ENCODE measurements around the gene SHISA9.

The SHISA9 gene

GRCh38 chr16:13030769-13031168 is 129.4 kb downstream of the SHISA9 start:
- no peaks in the 10 kb centered on the region for H4K20me1 ChIP-seq (ENCODE audit: insufficient read depth, low read length)
- H3K9me2 ChIP-seq (ENCODE audit: low read depth, low read length) = no peaks in the 10 kb centered on the region
- no peak overlapping the region for H3K9ac ChIP-seq (ENCODE audit: low read length)
- no peaks in the 10 kb centered on the region for H3K4me1 ChIP-seq (ENCODE audit: insufficient read depth, low read length, severe bottlenecking)
- no peaks in the 10 kb centered on the region for H3K79me2 ChIP-seq (ENCODE audit: insufficient read depth, low read length)
- H3K36me3 ChIP-seq (ENCODE audit: insufficient read depth, low read length) = no peaks in the 10 kb centered on the region
- H3K9me3 ChIP-seq (ENCODE audit: low read length) = no peaks in the 10 kb centered on the region
- no peak overlapping the region for H3K27ac ChIP-seq (ENCODE audit: low read depth, low read length, poor library complexity, severe bottlenecking)
- H3K4me2 ChIP-seq (ENCODE audit: low read length) = no peak overlapping the region
- H3K27me3 ChIP-seq (ENCODE audit: insufficient read depth, low read length) = no peaks in the 10 kb centered on the region
- no peak overlapping the region for H2AFZ ChIP-seq (ENCODE audit: low read length)
- no peaks in the 10 kb centered on the region for H3F3A ChIP-seq (ENCODE audit: insufficient read depth, low read length)
- no peak for TF ChIP-seq EZH2 (IDR thresholded peaks at IDR 0.05; ENCODE audit: borderline replicate concordance, low read length)
- no peak overlapping the region for H3K4me3 ChIP-seq (ENCODE audit: low read depth, low read length, poor library complexity, severe bottlenecking)

- H3K9me2 ChIP-seq (ENCODE audit: low read depth, low read length) = no peaks in the 10 kb centered on the region
- H3K36me3 ChIP-seq (ENCODE audit: insufficient read depth, low read length) = no peaks in the 10 kb centered on the region
- H3K4me3 ChIP-seq (ENCODE audit: low read depth, low read length, poor library complexity, severe bottlenecking) = no peak overlapping the region
- H4K20me1 ChIP-seq (ENCODE audit: insufficient read depth, low read length) = no peaks in the 10 kb centered on the region
- no peak overlapping the region for H3K9ac ChIP-seq (ENCODE audit: low read length)
- H2AFZ ChIP-seq (ENCODE audit: low read length) = no peak overlapping the region
- no peaks in the 10 kb centered on the region for H3K9me3 ChIP-seq (ENCODE audit: low read length)
- no peak for TF ChIP-seq EZH2 (IDR thresholded peaks at IDR 0.05; ENCODE audit: borderline replicate concordance, low read length)
- no peak for TF ChIP-seq CTCF (IDR thresholded peaks at IDR 0.05; ENCODE audit: low read length)
- no peak overlapping the region for H3K4me2 ChIP-seq (ENCODE audit: low read length)
- H3K4me1 ChIP-seq (ENCODE audit: insufficient read depth, low read length, severe bottlenecking) = no peaks in the 10 kb centered on the region
- H3K79me2 ChIP-seq (ENCODE audit: insufficient read depth, low read length) = no peaks in the 10 kb centered on the region
- no peaks in the 10 kb centered on the region for H3F3A ChIP-seq (ENCODE audit: insufficient read depth, low read length)
- no peaks in the 10 kb centered on the region for H3K27me3 ChIP-seq (ENCODE audit: insufficient read depth, low read length)
- H3K27ac ChIP-seq (ENCODE audit: low read depth, low read length, poor library complexity, severe bottlenecking) = no peak overlapping the region
Measured at GRCh38 chr16:13032911-13033310, 131.5 kb downstream of the SHISA9 start.

- Histone ChIP-seq H3K9ac (ENCODE audit: low read length) (no peak overlapping the region), H3K27ac (ENCODE audit: low read depth, low read length, poor library complexity, severe bottlenecking) (no peak overlapping the region), H3K4me3 (ENCODE audit: low read depth, low read length, poor library complexity, severe bottlenecking) (no peak overlapping the region), H3K27me3 (ENCODE audit: insufficient read depth, low read length) (no peaks in the 10 kb centered on the region), H3K4me1 (ENCODE audit: insufficient read depth, low read length, severe bottlenecking) (no peaks in the 10 kb centered on the region), H3K79me2 (ENCODE audit: insufficient read depth, low read length) (no peaks in the 10 kb centered on the region), H3F3A (ENCODE audit: insufficient read depth, low read length) (no peaks in the 10 kb centered on the region), H3K36me3 (ENCODE audit: insufficient read depth, low read length) (no peaks in the 10 kb centered on the region), H3K4me2 (ENCODE audit: low read length) (no peak overlapping the region), H3K9me3 (ENCODE audit: low read length) (no peaks in the 10 kb centered on the region), H4K20me1 (ENCODE audit: insufficient read depth, low read length) (no peaks in the 10 kb centered on the region), H2AFZ (ENCODE audit: low read length) (no peak overlapping the region), H3K9me2 (ENCODE audit: low read depth, low read length) (no peaks in the 10 kb centered on the region)
- TF ChIP-seq CTCF (IDR thresholded peaks at IDR 0.05; ENCODE audit: low read length) (no peak), EZH2 (IDR thresholded peaks at IDR 0.05; ENCODE audit: borderline replicate concordance, low read length) (no peak)
Measured at GRCh38 chr16:13036600-13036999, 135.2 kb downstream of the SHISA9 start.

GRCh38 chr16:13038591-13038990 is 137.2 kb downstream of the SHISA9 start:
- Histone ChIP-seq H3K9ac (ENCODE audit: low read length) (no peak overlapping the region), H3K27me3 (ENCODE audit: insufficient read depth, low read length) (no peaks in the 10 kb centered on the region), H4K20me1 (ENCODE audit: insufficient read depth, low read length) (no peaks in the 10 kb centered on the region), H3K27ac (ENCODE audit: low read depth, low read length, poor library complexity, severe bottlenecking) (no peak overlapping the region), H3K4me2 (ENCODE audit: low read length) (no peak overlapping the region), H3K9me3 (ENCODE audit: low read length) (no peaks in the 10 kb centered on the region), H3K4me3 (ENCODE audit: low read depth, low read length, poor library complexity, severe bottlenecking) (no peak overlapping the region), H3F3A (ENCODE audit: insufficient read depth, low read length) (no peaks in the 10 kb centered on the region), H3K4me1 (ENCODE audit: insufficient read depth, low read length, severe bottlenecking) (no peaks in the 10 kb centered on the region), H3K36me3 (ENCODE audit: insufficient read depth, low read length) (no peaks in the 10 kb centered on the region), H3K79me2 (ENCODE audit: insufficient read depth, low read length) (no peaks in the 10 kb centered on the region), H3K9me2 (ENCODE audit: low read depth, low read length) (no peaks in the 10 kb centered on the region), H2AFZ (ENCODE audit: low read length) (no peak overlapping the region)
- TF ChIP-seq CTCF (IDR thresholded peaks at IDR 0.05; ENCODE audit: low read length) (no peak), EZH2 (IDR thresholded peaks at IDR 0.05; ENCODE audit: borderline replicate concordance, low read length) (no peak)

Measured in OCI-LY1 (cell line).